SU-DHL-6 (cell line): ENCODE results near the gene HSPB2.
"Not testable (repeated sequence)": the region's sequence is repeated elsewhere in the genome, so short reads cannot be mapped to it uniquely, and the experiment has no call there.

Experiments used
- H2AFZ ChIP-seq: fragments of 200-600 bp; sonication (generic); 2 replicates; pipeline ENCODE4 v1.6.1; 2014; ENCODE audit warnings: low read depth, mild to moderate bottlenecking, moderate library complexity, mixed read lengths, antibody characterized with exemption, low read length; ENCODE audit not compliant: severe bottlenecking
- H3F3A ChIP-seq: fragments of 200-600 bp; shearing (Covaris generic); 2 replicates; pipeline ENCODE4 v1.6.0; 2016; ENCODE audit warnings: antibody characterized with exemption, mild to moderate bottlenecking; ENCODE audit not compliant: insufficient read depth
- H3K27ac ChIP-seq: fragments of 200-600 bp; sonication (generic); 2 replicates; pipeline ENCODE4 v1.5.1; 2016; ENCODE audit warnings: low read depth, mild to moderate bottlenecking, low read length, moderate library complexity, mixed read lengths
- H3K27me3 ChIP-seq: fragments of 200-600 bp; sonication (generic), shearing (Covaris generic); 2 replicates; pipeline ENCODE4 v1.6.0; 2014; ENCODE audit warnings: mild to moderate bottlenecking, low read length
- H3K36me3 ChIP-seq: fragments of 200-600 bp; sonication (generic); 2 replicates; pipeline ENCODE4 v1.6.1; 2014; ENCODE audit warnings: mild to moderate bottlenecking, low read length, mixed read lengths
- H3K4me2 ChIP-seq: fragments of 300-600, 200-600 bp; shearing (Covaris generic), sonication (generic); 2 replicates; pipeline ENCODE4 v1.6.0; 2014; ENCODE audit warnings: low read length, low read depth, mild to moderate bottlenecking; ENCODE audit not compliant: poor library complexity, severe bottlenecking
- H3K4me3 ChIP-seq: fragments of 200-600 bp; sonication (generic); 2 replicates; pipeline ENCODE4 v1.5.1; 2014; ENCODE audit warnings: antibody characterized with exemption, low read length, mild to moderate bottlenecking, mixed read lengths; ENCODE audit not compliant: insufficient read depth, poor library complexity, severe bottlenecking
- H3K79me2 ChIP-seq: fragments of 200-600 bp; sonication (generic); 2 replicates; pipeline ENCODE4 v1.6.1; 2014; ENCODE audit warnings: mild to moderate bottlenecking, low read length, moderate library complexity; ENCODE audit not compliant: insufficient read depth
- H3K9ac ChIP-seq: fragments of 200-600 bp; sonication (generic); 2 replicates; pipeline ENCODE4 v1.7.0; 2014; ENCODE audit warnings: mild to moderate bottlenecking, low read length
- H3K9me2 ChIP-seq: fragments of 200-600 bp; sonication (generic); replicated peaks from 2 replicates; pipeline ENCODE4 v1.6.1; 2014; ENCODE audit warnings: low read length; ENCODE audit not compliant: insufficient read depth
- H3K9me3 ChIP-seq: fragments of 200-600 bp; sonication (generic); 2 replicates; pipeline ENCODE4 v1.6.1; 2014; ENCODE audit warnings: low read length, mixed read lengths; ENCODE audit not compliant: insufficient read depth
- H4K20me1 ChIP-seq: fragments of 200-600 bp; sonication (generic); 2 replicates; pipeline ENCODE4 v1.6.1; 2014; ENCODE audit warnings: low read depth, mild to moderate bottlenecking, antibody characterized with exemption, low read length, moderate library complexity, mixed read lengths
- EZH2phosphoT487 ChIP-seq: fragments of 200-600 bp; sonication (generic), shearing (Covaris generic); conservative IDR thresholded peaks from 2 replicates; pipeline ENCODE4 v1.6.1; 2018; ENCODE audit warnings: mild to moderate bottlenecking, antibody characterized with exemption, low read length, moderate library complexity, mixed read lengths
- TF ChIP-seq, protein P1 (sequence below): fragments of 200-600 bp; sonication (generic); IDR thresholded peaks from one replicate; pipeline ENCODE4 v1.5.1; 2017; ENCODE audit warnings: antibody characterized with exemption, mild to moderate bottlenecking, low read length, moderate library complexity; ENCODE audit not compliant: insufficient read depth, poor library complexity, severe bottlenecking

HSPB2 gene

DNA sequence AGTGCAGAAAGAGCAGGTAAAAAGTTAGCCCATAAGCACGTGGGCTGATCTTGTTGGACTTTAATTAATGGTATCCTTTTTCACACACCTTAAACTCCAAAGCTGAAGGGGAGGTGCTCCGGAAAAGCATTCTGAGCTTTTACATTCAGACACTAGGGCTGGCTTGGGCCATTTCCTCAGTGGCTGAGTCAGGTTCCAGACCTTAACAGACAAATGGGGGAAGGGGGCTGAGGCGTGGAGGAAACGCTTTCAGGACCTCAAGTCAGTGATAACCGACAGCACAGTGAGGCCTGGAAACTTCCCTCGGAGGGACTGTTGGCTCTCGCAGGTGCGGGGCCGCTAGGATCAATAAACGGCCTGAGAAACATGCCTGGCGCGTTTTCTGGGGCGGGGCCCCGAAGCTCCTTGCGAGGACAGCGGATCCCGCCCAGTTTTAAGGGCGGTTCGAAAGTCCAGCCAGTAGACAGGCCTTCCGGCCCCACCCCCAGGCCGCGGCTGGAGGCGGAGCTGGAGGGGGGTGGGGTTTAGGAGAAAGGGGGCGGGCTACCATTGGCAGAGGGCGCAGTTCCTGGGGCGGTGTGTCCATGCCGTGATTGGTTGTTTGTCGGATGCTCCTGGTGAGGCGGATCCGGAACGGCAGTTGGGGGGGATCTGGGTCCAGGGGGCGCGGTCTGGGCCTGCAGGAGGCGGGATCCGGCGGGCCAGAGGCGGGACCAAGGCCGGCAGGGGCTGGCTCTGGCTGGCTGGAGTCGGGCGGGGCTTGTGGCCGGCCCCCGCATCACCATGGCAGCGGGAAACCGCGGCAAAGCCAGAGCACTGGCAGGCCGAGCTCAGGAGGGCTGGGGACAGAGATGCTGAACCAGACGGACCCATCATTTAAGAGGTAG is 14.2 kb downstream of the HSPB2 start:
- H3K27ac ChIP-seq, result peak overlapping the region; percentile 1; the same call in 1 of the 2 replicates
- H2AFZ ChIP-seq, result peak overlapping the region; percentile 96

GRCh38 chr11:111930472-111930871 is 17.9 kb downstream of the HSPB2 start:
- H2AFZ ChIP-seq, result no peak overlapping the region
- H3K79me2 ChIP-seq, result no peaks in the 10 kb centered on the region
- no peaks in the 10 kb centered on the region for H3K27me3 ChIP-seq
- no peaks in the 10 kb centered on the region for H3K36me3 ChIP-seq
- no peak overlapping the region for H3K4me3 ChIP-seq
- H3K9ac ChIP-seq, result no peak overlapping the region
- H3K4me2 ChIP-seq, result no peak overlapping the region
- H3K9me2 ChIP-seq, result no peaks in the 10 kb centered on the region
- no peaks in the 10 kb centered on the region for H3F3A ChIP-seq
- H3K27ac ChIP-seq, result no peak overlapping the region
- no peaks in the 10 kb centered on the region for H4K20me1 ChIP-seq
- no peaks in the 10 kb centered on the region for H3K9me3 ChIP-seq
- no peak for TF ChIP-seq EZH2phosphoT487
- TF ChIP-seq, protein P1, sequence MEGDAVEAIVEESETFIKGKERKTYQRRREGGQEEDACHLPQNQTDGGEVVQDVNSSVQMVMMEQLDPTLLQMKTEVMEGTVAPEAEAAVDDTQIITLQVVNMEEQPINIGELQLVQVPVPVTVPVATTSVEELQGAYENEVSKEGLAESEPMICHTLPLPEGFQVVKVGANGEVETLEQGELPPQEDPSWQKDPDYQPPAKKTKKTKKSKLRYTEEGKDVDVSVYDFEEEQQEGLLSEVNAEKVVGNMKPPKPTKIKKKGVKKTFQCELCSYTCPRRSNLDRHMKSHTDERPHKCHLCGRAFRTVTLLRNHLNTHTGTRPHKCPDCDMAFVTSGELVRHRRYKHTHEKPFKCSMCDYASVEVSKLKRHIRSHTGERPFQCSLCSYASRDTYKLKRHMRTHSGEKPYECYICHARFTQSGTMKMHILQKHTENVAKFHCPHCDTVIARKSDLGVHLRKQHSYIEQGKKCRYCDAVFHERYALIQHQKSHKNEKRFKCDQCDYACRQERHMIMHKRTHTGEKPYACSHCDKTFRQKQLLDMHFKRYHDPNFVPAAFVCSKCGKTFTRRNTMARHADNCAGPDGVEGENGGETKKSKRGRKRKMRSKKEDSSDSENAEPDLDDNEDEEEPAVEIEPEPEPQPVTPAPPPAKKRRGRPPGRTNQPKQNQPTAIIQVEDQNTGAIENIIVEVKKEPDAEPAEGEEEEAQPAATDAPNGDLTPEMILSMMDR, result no peak

More for the DNA sequence above, 14.2 kb downstream of the HSPB2 start:
- no peak for TF ChIP-seq EZH2phosphoT487
- TF ChIP-seq, protein P1, result no peak
- H3K79me2 ChIP-seq, result no peaks in the 10 kb centered on the region
- H3K4me3 ChIP-seq, result peak overlapping the region; percentile 71
- no peaks in the 10 kb centered on the region for H4K20me1 ChIP-seq
- no peaks in the 10 kb centered on the region for H3F3A ChIP-seq
- peak overlapping the region; percentile 54 for H3K9ac ChIP-seq
- no peaks in the 10 kb centered on the region for H3K9me2 ChIP-seq
- no peaks in the 10 kb centered on the region for H3K27me3 ChIP-seq
- H3K9me3 ChIP-seq, result no peaks in the 10 kb centered on the region
- no peaks in the 10 kb centered on the region for H3K36me3 ChIP-seq
- peak overlapping the region; percentile 94 for H3K4me2 ChIP-seq

- Histone ChIP-seq H3K27me3 (no peaks in the 10 kb centered on the region), H3K9me2 (no peaks in the 10 kb centered on the region), H3K9me3 (no peaks in the 10 kb centered on the region), H3K79me2 (no peaks in the 10 kb centered on the region), H3K4me3 (no peak overlapping the region), H3K9ac (no peak overlapping the region), H3K27ac (no peak overlapping the region), H4K20me1 (no peaks in the 10 kb centered on the region), H3K4me2 (no peak overlapping the region), H3K36me3 (no peaks in the 10 kb centered on the region), H3F3A (no peaks in the 10 kb centered on the region), H2AFZ (no peak overlapping the region)
- TF ChIP-seq EZH2phosphoT487, result no peak
- TF ChIP-seq, protein P1, result no peak
These were observed 20.0 kb downstream of the HSPB2 start for GRCh38 chr11:111932611-111932950.

GRCh38 chr11:111933176-111933575 is 20.6 kb downstream of the HSPB2 start:
- H3F3A ChIP-seq, H3K4me3 ChIP-seq, H3K36me3 ChIP-seq, H4K20me1 ChIP-seq, H2AFZ ChIP-seq, H3K9me3 ChIP-seq, H3K9ac ChIP-seq, H3K79me2 ChIP-seq, H3K4me2 ChIP-seq, H3K9me2 ChIP-seq, H3K27ac ChIP-seq, H3K27me3 ChIP-seq: not testable (repeated sequence)
